Measurements from ENCODE around the gene ENPEP. TPM values are rescaled to one million over a fixed set of nuclear protein-coding genes. Genes with fewer than 3 reads are reported as not detected.

ENPEP gene
- total and polyA plus RNA-seq, 7 donors = 0.23 to 2.2 (median 0.99) TPM

- no peak for DNase-seq
- TF ChIP-seq EP300 (IDR thresholded peaks at IDR 0.05) (no peak), POLR2AphosphoS5 (IDR thresholded peaks at IDR 0.05) (no peak)
- H3K36me3 ChIP-seq = no peaks in the 10 kb centered on the region
- H3K27ac ChIP-seq = peak overlapping the region in 1 of 4 donors; percentile 6
- H3K4me1 ChIP-seq = no peaks in the 10 kb centered on the region
- no peaks in the 10 kb centered on the region for H3K27me3 ChIP-seq
- intact Hi-C loops (cut with DNase I) = no loop called here
- no peak overlapping the region for H3K4me3 ChIP-seq
- WGBS, 2 donors = 74 to 80% methylated on average over 4 of the region's 4 CpGs
- H3K9me3 ChIP-seq = no peaks in the 10 kb centered on the region
Measured at GRCh38 chr4:110532901-110533589, 57.1 kb downstream of the ENPEP start.

- Histone ChIP-seq H3K27ac (no peak overlapping the region), H3K4me1 (no peaks in the 10 kb centered on the region), H3K9me3 (peaks cover 0 to 3% (median 0%) of the 10 kb centered on the region in 4 donors), H3K27me3 (no peaks in the 10 kb centered on the region), H3K36me3 (no peaks in the 10 kb centered on the region), H3K4me3 (no peak overlapping the region)
- WGBS, 2 donors = 60 to 75% methylated on average over 2 of the region's 2 CpGs
- no peak for DNase-seq
- intact Hi-C loops (cut with DNase I) = no loop called here
- TF ChIP-seq CTCF (IDR thresholded peaks at IDR 0.05) = no peak
- TF ChIP-seq POLR2AphosphoS5 (IDR thresholded peaks at IDR 0.05) = no peak
- no peak for TF ChIP-seq EP300 (IDR thresholded peaks at IDR 0.05)
- no peak for TF ChIP-seq POLR2A (IDR thresholded peaks at IDR 0.05)
Measured at GRCh38 chr4:110533590-110533910, 57.6 kb downstream of the ENPEP start.

GRCh38 chr4:110533940-110534339 lies 58.0 kb downstream of the ENPEP start:
- H3K9me3 ChIP-seq = peaks cover 0 to 3% (median 0%) of the 10 kb centered on the region in 4 donors
- H3K27me3 ChIP-seq = no peaks in the 10 kb centered on the region
- no peaks in the 10 kb centered on the region for H3K4me1 ChIP-seq
- DNase-seq = no peak
- intact Hi-C loops (cut with DNase I) = no loop called here
- no peak for TF ChIP-seq POLR2A (IDR thresholded peaks at IDR 0.05)
- TF ChIP-seq CTCF (IDR thresholded peaks at IDR 0.05) = no peak
- no peak for TF ChIP-seq POLR2AphosphoS5 (IDR thresholded peaks at IDR 0.05)
- TF ChIP-seq EP300 (IDR thresholded peaks at IDR 0.05) = no peak
- H3K4me3 ChIP-seq = no peak overlapping the region
- H3K27ac ChIP-seq = no peak overlapping the region
- H3K36me3 ChIP-seq = no peaks in the 10 kb centered on the region
- 69 to 86% methylated on average over 3 of the region's 3 CpGs for WGBS, 2 donors

- no peak overlapping the region for H3K27ac ChIP-seq
- DNase-seq = no peak
- no peak for TF ChIP-seq POLR2AphosphoS5 (IDR thresholded peaks at IDR 0.05)
- no peak for TF ChIP-seq EP300 (IDR thresholded peaks at IDR 0.05)
- no peak for TF ChIP-seq CTCF (IDR thresholded peaks at IDR 0.05)
- TF ChIP-seq POLR2A (IDR thresholded peaks at IDR 0.05) = no peak
- no peak overlapping the region for H3K4me3 ChIP-seq
- H3K4me1 ChIP-seq = peaks cover 0 to 5% (median 2%) of the 10 kb centered on the region in 4 donors
- H3K36me3 ChIP-seq = no peaks in the 10 kb centered on the region
- intact Hi-C loops (cut with DNase I) = no loop called here
- WGBS, 2 donors = 56 to 71% methylated on average over 3 of the region's 3 CpGs
- peaks cover 0 to 3% (median 0%) of the 10 kb centered on the region in 4 donors for H3K9me3 ChIP-seq
- no peaks in the 10 kb centered on the region for H3K27me3 ChIP-seq
Measured at GRCh38 chr4:110540581-110540980, 64.6 kb downstream of the ENPEP start.

- WGBS, 2 donors = 85 to 90% methylated on average over 1 of the region's 1 CpG
- TF ChIP-seq EP300 (IDR thresholded peaks at IDR 0.05) = no peak
- TF ChIP-seq CTCF (IDR thresholded peaks at IDR 0.05) = no peak
- no peak for TF ChIP-seq POLR2AphosphoS5 (IDR thresholded peaks at IDR 0.05)
- TF ChIP-seq POLR2A (IDR thresholded peaks at IDR 0.05) = no peak
- Histone ChIP-seq H3K4me3 (no peak overlapping the region), H3K9me3 (peaks cover 0 to 3% (median 0%) of the 10 kb centered on the region in 4 donors), H3K4me1 (peaks cover 0 to 5% (median 2%) of the 10 kb centered on the region in 4 donors), H3K27me3 (no peaks in the 10 kb centered on the region), H3K36me3 (no peaks in the 10 kb centered on the region), H3K27ac (no peak overlapping the region)
- no peak for DNase-seq
- intact Hi-C loops (cut with DNase I) = no loop called here
Measured at GRCh38 chr4:110540982-110541451, 65.1 kb downstream of the ENPEP start.
